CD4-positive, alpha-beta memory T cell (primary cell): ENCODE results near the gene ASIC2. TPM values are rescaled to one million over a fixed set of nuclear protein-coding genes. Genes with fewer than 3 reads are reported as not detected.

Source experiments
- CTCF ChIA-PET: fragments of 350-600 bp; sonication (Branson Sonifier 250); formaldehyde crosslinking; loops from one replicate; lab custom pipeline; 2021; ENCODE audit warnings: inconsistent platforms; ENCODE audit not compliant: partially characterized antibody; lab: Charles Lee
- POLR2A ChIA-PET: fragments of 350-600 bp; sonication (Branson Sonifier 250); formaldehyde crosslinking; loops from one replicate; lab custom pipeline; 2021; ENCODE audit not compliant: partially characterized antibody; lab: Charles Lee
- DNase-seq, 5 donors: peaks; one replicate each; pipeline versions ENCODE4 v3.0.0 to v3.0.0-alpha.2; 2020 to 2022; ENCODE audit warnings: mixed read lengths in 1 of 5
- H3K27ac ChIP-seq: one replicate; pipeline ENCODE4 v1.7.0; 2013; ENCODE audit warnings: low read depth, low read length
- H3K27me3 ChIP-seq: 2 replicates; pipeline ENCODE4 v1.7.0; 2013; ENCODE audit warnings: mild to moderate bottlenecking, low read length, moderate library complexity; ENCODE audit not compliant: insufficient read depth
- H3K36me3 ChIP-seq: 2 replicates; pipeline ENCODE4 v1.7.0; 2013; ENCODE audit warnings: mild to moderate bottlenecking, low read length, moderate library complexity; ENCODE audit not compliant: insufficient read depth
- H3K4me1 ChIP-seq: 2 replicates; pipeline ENCODE4 v1.7.0; 2013; ENCODE audit warnings: mild to moderate bottlenecking, low read length, moderate library complexity; ENCODE audit not compliant: insufficient read depth
- H3K4me3 ChIP-seq, 2 donors: one replicate each; pipeline ENCODE4 v1.7.0; 2013; ENCODE audit warnings: low read length in 2 of 2, mild to moderate bottlenecking in 1 of 2
- H3K9me3 ChIP-seq, 2 donors: one replicate each; pipeline ENCODE4 v1.7.0; 2013; ENCODE audit warnings: low read length in 2 of 2, control low read depth in 1 of 2; ENCODE audit not compliant: control insufficient read depth in 1 of 2
- H3K27ac Mint-ChIP-seq, 7 donors: one replicate each; pipeline ENCODE4 v1.8.0; 2020 to 2021; ENCODE audit warnings: mixed read lengths in 7 of 7, mild to moderate bottlenecking in 6 of 7, inconsistent platforms in 3 of 7, moderate library complexity in 3 of 7
- H3K27me3 Mint-ChIP-seq, 2 donors: one replicate each; pipeline ENCODE4 v1.8.0; 2020 to 2021; ENCODE audit warnings: mixed read lengths in 2 of 2
- H3K36me3 Mint-ChIP-seq, 2 donors: one replicate each; pipeline ENCODE4 v1.8.0; 2020 to 2021; ENCODE audit warnings: mixed read lengths in 2 of 2, inconsistent platforms in 1 of 2, mild to moderate bottlenecking in 1 of 2
- H3K4me1 Mint-ChIP-seq, 4 donors: one replicate each; pipeline ENCODE4 v1.8.0; 2020 to 2021; ENCODE audit warnings: mixed read lengths in 4 of 4, mild to moderate bottlenecking in 1 of 4
- H3K4me3 Mint-ChIP-seq, 8 donors: one replicate each; pipeline ENCODE4 v1.8.0; 2020 to 2021; ENCODE audit warnings: mixed read lengths in 8 of 8, mild to moderate bottlenecking in 7 of 8, moderate library complexity in 6 of 8, inconsistent platforms in 3 of 8
- H3K9me3 Mint-ChIP-seq, 8 donors: one replicate each; pipeline ENCODE4 v1.8.0; 2020 to 2021; ENCODE audit warnings: mixed read lengths in 8 of 8, mild to moderate bottlenecking in 5 of 8, inconsistent platforms in 3 of 8, moderate library complexity in 1 of 8
- intact Hi-C: fragments of 100-400 bp; cut with micrococcal nuclease; formaldehyde crosslinking; loops from one replicate; pipeline ENCODE4 v1.15.1; 2023
- polyA plus RNA-seq, 2 donors: library from polyadenylated mRNA; unstranded; fragments of 300-500 nt; fragmentation: Illumina TruSeq; gene quantifications; one replicate each; pipeline ENCODE4 v1.2.3, GENCODE V29; 2021
- total RNA-seq, 2 experiments: library from RNA; stranded (reverse); gene quantifications; one replicate each; pipeline ENCODE4 v1.2.3, GENCODE V29; 2021

The ASIC2 gene
- total and polyA plus RNA-seq, 4 experiments from 2014 or later, result not detected

DNA sequence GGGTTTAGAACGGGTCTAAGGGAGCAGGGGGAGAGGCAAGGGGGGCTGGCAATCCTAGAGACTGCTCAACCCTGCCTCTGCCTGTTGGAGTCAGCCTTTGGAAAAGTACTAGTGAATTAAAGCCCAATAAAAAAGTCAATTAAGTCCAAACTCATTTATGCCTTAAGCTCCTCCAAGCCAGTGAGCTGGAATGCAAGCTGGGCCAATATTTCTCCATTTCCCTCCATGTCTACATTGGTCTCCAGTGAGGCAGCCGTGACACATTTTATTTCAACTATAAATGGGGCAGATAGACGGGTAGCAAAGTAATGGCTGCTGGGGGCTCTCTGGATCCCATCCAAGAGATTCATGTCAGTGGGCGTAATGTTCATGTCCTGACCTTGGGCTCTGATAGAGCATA, 157.4 kb downstream of the ASIC2 start:
- no peaks in the 10 kb centered on the region for H3K36me3 ChIP-seq
- H3K9me3 ChIP-seq, result no peaks in the 10 kb centered on the region
- Mint-ChIP-seq H3K4me3 (no peak overlapping the region), H3K4me1 (no peaks in the 10 kb centered on the region), H3K36me3 (no peaks in the 10 kb centered on the region), H3K9me3 (peaks cover 0 to 2% (median 0%) of the 10 kb centered on the region in 8 donors), H3K27me3 (peaks cover 9 to 19% of the 10 kb centered on the region in 2 donors), H3K27ac (no peak overlapping the region)
- intact Hi-C loops, result no loop called here
- no peak for DNase-seq
- ChIA-PET POLR2A (no interaction called here), CTCF (no interaction called here)
- no peak overlapping the region for H3K4me3 ChIP-seq
- no peaks in the 10 kb centered on the region for H3K4me1 ChIP-seq
- no peak overlapping the region for H3K27ac ChIP-seq
- peaks cover 3% of the 10 kb centered on the region for H3K27me3 ChIP-seq

DNA sequence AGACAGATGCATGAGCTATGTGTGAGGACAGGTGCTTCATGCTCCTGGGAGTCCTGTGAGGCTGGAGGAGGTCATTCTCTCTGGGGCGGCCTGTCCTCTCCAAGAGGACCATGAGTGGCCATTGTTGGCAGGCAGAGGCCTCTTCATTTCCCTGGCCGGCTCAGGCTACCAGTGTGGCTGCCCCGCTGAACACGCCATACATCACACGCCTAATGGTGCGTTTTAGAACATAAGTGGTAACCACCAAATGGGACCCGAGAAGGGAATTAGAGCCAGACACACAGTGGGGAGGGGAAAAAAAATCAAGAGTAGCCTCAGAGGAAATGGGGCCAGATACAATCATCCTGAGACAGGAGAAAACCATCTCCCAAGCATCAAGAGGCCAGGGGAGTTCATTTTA, 161.5 kb downstream of the ASIC2 start:
- no peak overlapping the region for H3K4me3 ChIP-seq
- no peaks in the 10 kb centered on the region for H3K9me3 Mint-ChIP-seq
- no peaks in the 10 kb centered on the region for H3K36me3 ChIP-seq
- no peaks in the 10 kb centered on the region for H3K9me3 ChIP-seq
- intact Hi-C loops, result no loop called here
- H3K36me3 Mint-ChIP-seq, result no peaks in the 10 kb centered on the region
- no peak for DNase-seq
- ChIA-PET POLR2A (no interaction called here), CTCF (no interaction called here)
- peaks cover 3 to 28% of the 10 kb centered on the region in 2 donors for H3K27me3 Mint-ChIP-seq
- no peak overlapping the region for H3K27ac ChIP-seq
- H3K4me3 Mint-ChIP-seq, result no peak overlapping the region
- H3K4me1 Mint-ChIP-seq, result no peaks in the 10 kb centered on the region
- no peaks in the 10 kb centered on the region for H3K4me1 ChIP-seq
- no peak overlapping the region for H3K27ac Mint-ChIP-seq
- H3K27me3 ChIP-seq, result peaks cover 3% of the 10 kb centered on the region

DNA sequence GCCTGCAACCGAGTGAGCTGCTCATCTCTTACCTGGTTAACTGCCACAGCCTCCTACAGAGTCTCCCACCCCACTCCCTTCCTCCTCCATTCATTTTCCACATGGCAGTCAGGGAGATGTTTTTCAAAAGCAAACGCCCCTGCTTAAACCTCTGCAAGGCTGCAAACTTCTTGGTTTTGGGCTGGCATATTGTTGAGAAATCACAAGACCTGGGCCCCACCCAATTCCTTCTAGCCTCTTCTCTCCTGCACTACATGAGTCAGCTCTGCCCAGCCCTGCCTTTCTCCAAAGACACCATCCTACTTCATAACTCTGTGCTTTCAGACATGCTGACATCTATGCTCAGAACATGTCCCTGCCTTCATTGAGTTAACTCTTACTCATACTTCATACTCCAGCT, 165.4 kb downstream of the ASIC2 start:
- no peaks in the 10 kb centered on the region for H3K4me1 Mint-ChIP-seq
- no peaks in the 10 kb centered on the region for H3K36me3 ChIP-seq
- H3K27ac Mint-ChIP-seq, result no peak overlapping the region
- ChIA-PET CTCF (no interaction called here), POLR2A (no interaction called here)
- no peak for DNase-seq
- peaks cover 3% of the 10 kb centered on the region for H3K27me3 ChIP-seq
- no peaks in the 10 kb centered on the region for H3K9me3 ChIP-seq
- H3K4me3 Mint-ChIP-seq, result no peak overlapping the region
- intact Hi-C loops, result no loop called here
- H3K27me3 Mint-ChIP-seq, result peaks cover 2 to 22% of the 10 kb centered on the region in 2 donors
- H3K4me3 ChIP-seq, result no peak overlapping the region
- H3K27ac ChIP-seq, result no peak overlapping the region
- H3K9me3 Mint-ChIP-seq, result no peaks in the 10 kb centered on the region
- H3K36me3 Mint-ChIP-seq, result no peaks in the 10 kb centered on the region
- H3K4me1 ChIP-seq, result no peaks in the 10 kb centered on the region

DNA sequence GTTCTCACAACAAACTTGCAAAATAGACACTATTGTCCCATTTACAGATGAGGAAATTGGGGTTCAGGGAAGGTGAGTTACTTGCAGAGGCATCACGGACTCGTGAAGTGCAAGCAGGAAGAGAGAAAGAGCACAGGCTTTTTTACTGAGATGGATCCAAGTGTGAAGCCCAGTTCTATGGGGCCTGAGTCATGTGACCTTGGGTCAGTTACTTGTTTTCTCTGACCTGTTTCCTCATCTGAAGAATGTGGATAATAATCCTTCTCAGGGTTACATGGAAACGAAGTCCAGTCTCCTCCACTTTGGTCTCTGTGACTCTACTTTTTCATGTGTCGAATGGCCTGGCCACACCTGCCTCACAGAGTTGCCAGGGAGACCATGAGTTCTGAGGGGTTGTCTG, 167.0 kb downstream of the ASIC2 start:
- no peak for DNase-seq
- no peaks in the 10 kb centered on the region for H3K36me3 ChIP-seq
- ChIA-PET POLR2A (no interaction called here), CTCF (interaction anchor here (0.7 kb wide), 1 partner anchor 1638 kb away, joined by 4 read pairs; no protein-coding TSS in a partner anchor)
- Mint-ChIP-seq H3K4me3 (no peak overlapping the region), H3K27ac (no peak overlapping the region), H3K4me1 (no peaks in the 10 kb centered on the region), H3K36me3 (no peaks in the 10 kb centered on the region), H3K27me3 (peaks cover 6 to 26% of the 10 kb centered on the region in 2 donors), H3K9me3 (peaks cover 0 to 1% (median 0%) of the 10 kb centered on the region in 8 donors)
- no peaks in the 10 kb centered on the region for H3K27me3 ChIP-seq
- H3K9me3 ChIP-seq, result no peaks in the 10 kb centered on the region
- intact Hi-C loops, result no loop called here
- no peaks in the 10 kb centered on the region for H3K4me1 ChIP-seq
- H3K4me3 ChIP-seq, result no peak overlapping the region
- H3K27ac ChIP-seq, result no peak overlapping the region

DNA sequence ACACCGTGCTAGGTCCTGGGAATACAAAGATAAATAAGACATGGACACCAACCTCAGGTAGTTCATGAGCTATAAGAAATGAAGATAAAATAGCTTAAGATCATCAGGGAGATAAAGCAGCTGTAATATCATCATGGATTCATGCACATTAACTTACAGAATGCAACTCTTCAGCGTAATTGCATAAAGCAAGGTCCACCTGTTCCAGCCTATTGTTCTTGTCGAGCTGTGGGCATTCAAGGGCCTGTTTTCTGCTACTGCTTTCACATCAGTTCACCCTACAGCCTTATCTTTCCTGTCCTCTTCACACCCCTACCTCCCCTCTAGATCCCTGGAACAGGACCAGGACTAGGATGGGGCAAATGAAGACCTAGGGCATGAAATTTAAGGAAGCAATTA, 167.5 kb downstream of the ASIC2 start:
- H3K4me3 ChIP-seq, result no peak overlapping the region
- intact Hi-C loops, result no loop called here
- H3K27ac Mint-ChIP-seq, result no peak overlapping the region
- ChIA-PET CTCF (no interaction called here), POLR2A (no interaction called here)
- peaks cover 0 to 1% (median 0%) of the 10 kb centered on the region in 8 donors for H3K9me3 Mint-ChIP-seq
- no peaks in the 10 kb centered on the region for H3K9me3 ChIP-seq
- H3K27me3 Mint-ChIP-seq, result peaks cover 6 to 28% of the 10 kb centered on the region in 2 donors
- H3K4me1 Mint-ChIP-seq, result no peaks in the 10 kb centered on the region
- H3K4me3 Mint-ChIP-seq, result no peak overlapping the region
- no peaks in the 10 kb centered on the region for H3K36me3 ChIP-seq
- no peaks in the 10 kb centered on the region for H3K27me3 ChIP-seq
- no peak overlapping the region for H3K27ac ChIP-seq
- no peaks in the 10 kb centered on the region for H3K4me1 ChIP-seq
- no peaks in the 10 kb centered on the region for H3K36me3 Mint-ChIP-seq
- no peak for DNase-seq

- Mint-ChIP-seq H3K36me3 (no peaks in the 10 kb centered on the region), H3K9me3 (peaks cover 0 to 1% (median 0%) of the 10 kb centered on the region in 8 donors), H3K27ac (no peak overlapping the region), H3K4me3 (no peak overlapping the region), H3K27me3 (peaks cover 6 to 27% of the 10 kb centered on the region in 2 donors), H3K4me1 (no peaks in the 10 kb centered on the region)
- H3K36me3 ChIP-seq, result no peaks in the 10 kb centered on the region
- H3K9me3 ChIP-seq, result no peaks in the 10 kb centered on the region
- CTCF ChIA-PET, result no interaction called here
- no peak for DNase-seq
- H3K4me1 ChIP-seq, result no peaks in the 10 kb centered on the region
- no peaks in the 10 kb centered on the region for H3K27me3 ChIP-seq
- no peak overlapping the region for H3K27ac ChIP-seq
- POLR2A ChIA-PET, result no interaction called here
- intact Hi-C loops, result no loop called here
- H3K4me3 ChIP-seq, result no peak overlapping the region
These were observed 168.1 kb downstream of the ASIC2 start for GRCh38 chr17:33124871-33125551.

DNA sequence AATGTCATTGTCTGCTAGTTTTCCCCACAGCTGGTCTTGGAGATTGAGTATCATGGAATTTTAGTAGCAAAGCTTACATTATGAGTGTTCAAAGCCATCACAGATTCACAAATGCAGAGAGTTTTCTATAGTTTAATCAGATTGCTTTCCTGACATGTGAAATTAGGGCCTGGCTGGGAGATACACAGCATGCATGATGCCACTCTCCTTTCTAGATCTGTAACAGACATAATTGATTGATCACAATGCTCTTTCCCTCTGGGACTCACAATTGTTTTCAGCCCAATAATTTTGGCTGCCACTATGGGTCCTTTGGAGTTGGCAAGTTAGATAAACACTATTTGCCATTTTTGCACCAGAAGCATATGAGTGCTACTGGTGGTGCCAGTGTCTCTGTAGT, 168.9 kb downstream of the ASIC2 start:
- Histone ChIP-seq H3K4me3 (no peak overlapping the region), H3K4me1 (no peaks in the 10 kb centered on the region), H3K36me3 (no peaks in the 10 kb centered on the region), H3K27ac (no peak overlapping the region), H3K27me3 (no peaks in the 10 kb centered on the region), H3K9me3 (no peaks in the 10 kb centered on the region)
- Mint-ChIP-seq H3K36me3 (no peaks in the 10 kb centered on the region), H3K4me1 (no peaks in the 10 kb centered on the region), H3K4me3 (no peak overlapping the region), H3K27ac (no peak overlapping the region), H3K9me3 (peaks cover 0 to 1% (median 0%) of the 10 kb centered on the region in 8 donors), H3K27me3 (peaks cover 6 to 19% of the 10 kb centered on the region in 2 donors)
- ChIA-PET POLR2A (no interaction called here), CTCF (no interaction called here)
- intact Hi-C loops, result no loop called here
- DNase-seq, result no peak
